HUES48 (cell line): Measurements from ENCODE around the gene NRCAM.
"Not testable (repeated sequence)": the region's sequence is repeated elsewhere in the genome, so short reads cannot be mapped to it uniquely, and the experiment has no call there.

Source experiments
- H3K27ac ChIP-seq: one replicate; pipeline ENCODE4 v1.7.0; 2013; ENCODE audit warnings: low read depth, low read length, inconsistent platforms
- H3K27me3 ChIP-seq: 2 replicates; pipeline ENCODE4 v1.6.1; 2013; ENCODE audit warnings: mild to moderate bottlenecking, low read length; ENCODE audit not compliant: control insufficient read depth, insufficient read depth
- H3K36me3 ChIP-seq: 2 replicates; pipeline ENCODE4 v1.6.1; 2013; ENCODE audit warnings: low read length; ENCODE audit not compliant: control insufficient read depth, insufficient read depth
- H3K4me1 ChIP-seq: 2 replicates; pipeline ENCODE4 v1.6.1; 2013; ENCODE audit warnings: mild to moderate bottlenecking, low read length; ENCODE audit not compliant: control insufficient read depth, insufficient read depth
- H3K4me3 ChIP-seq: 2 replicates; pipeline ENCODE4 v1.5.1; 2013; ENCODE audit warnings: mild to moderate bottlenecking, low read depth, low read length
- H3K9ac ChIP-seq: 2 replicates; pipeline ENCODE4 v1.6.1; 2013; ENCODE audit warnings: mild to moderate bottlenecking, low read depth, low read length, moderate library complexity
- H3K9me3 ChIP-seq: 2 replicates; pipeline ENCODE4 v1.6.1; 2013; ENCODE audit warnings: low read length; ENCODE audit not compliant: control insufficient read depth, insufficient read depth

NRCAM gene

DNA sequence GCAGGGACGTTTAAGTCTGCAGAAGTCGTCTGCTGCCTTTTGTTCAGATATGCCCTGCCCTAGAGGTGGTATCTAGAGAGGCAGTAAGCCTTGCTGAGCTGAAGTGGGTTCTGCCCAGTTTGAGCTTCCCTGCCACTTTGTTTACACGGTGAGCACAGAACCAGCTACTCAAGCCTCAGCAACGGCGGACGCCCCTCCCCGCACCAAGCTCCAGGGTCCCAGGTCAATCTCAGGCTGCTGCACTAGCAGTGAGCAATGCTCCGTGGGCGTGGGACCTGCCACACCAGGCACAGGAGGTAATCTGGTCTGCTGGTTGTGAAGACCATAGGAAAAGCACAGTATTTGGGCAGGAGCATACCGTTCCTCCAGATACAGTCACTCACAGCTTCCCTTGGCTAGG is 178.0 kb downstream of the NRCAM start:
- no peaks in the 10 kb centered on the region for H3K4me1 ChIP-seq
- H3K4me3 ChIP-seq, result no peak overlapping the region
- no peak overlapping the region for H3K27ac ChIP-seq
- H3K9me3 ChIP-seq, result no peaks in the 10 kb centered on the region
- H3K9ac ChIP-seq, result no peak overlapping the region
- H3K27me3 ChIP-seq, result no peaks in the 10 kb centered on the region
- no peaks in the 10 kb centered on the region for H3K36me3 ChIP-seq

GRCh38 chr7:108274447-108274846 is 181.8 kb downstream of the NRCAM start:
- H3K27ac ChIP-seq, H3K4me3 ChIP-seq, H3K9me3 ChIP-seq, H3K4me1 ChIP-seq, H3K9ac ChIP-seq, H3K36me3 ChIP-seq, H3K27me3 ChIP-seq: not testable (repeated sequence)

DNA sequence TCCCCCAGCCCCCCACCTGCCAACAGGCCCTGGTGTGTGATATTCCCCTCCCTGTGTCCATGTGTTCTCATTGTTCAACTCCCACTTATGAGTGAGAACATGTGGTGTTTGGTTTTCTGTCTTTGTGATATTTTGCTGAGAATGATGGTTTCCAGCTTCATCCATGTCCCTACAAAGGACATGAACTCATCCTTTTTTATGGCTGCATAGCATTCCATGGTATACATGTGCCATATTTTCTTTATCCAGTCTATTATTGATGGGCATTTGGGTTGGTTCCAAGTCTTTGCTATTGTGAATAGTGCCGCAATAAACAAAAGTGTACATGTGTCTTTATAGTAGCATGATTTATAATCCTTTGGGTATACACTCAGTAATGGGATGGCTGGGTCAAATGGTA is 183.3 kb downstream of the NRCAM start:
- H3K27me3 ChIP-seq, H3K36me3 ChIP-seq, H3K4me1 ChIP-seq, H3K9ac ChIP-seq, H3K4me3 ChIP-seq, H3K27ac ChIP-seq, H3K9me3 ChIP-seq: not testable (repeated sequence)

GRCh38 chr7:108270385-108271015 is 185.7 kb downstream of the NRCAM start:
- Histone ChIP-seq H3K9ac (no peak overlapping the region), H3K27me3 (no peaks in the 10 kb centered on the region), H3K27ac (no peak overlapping the region)

GRCh38 chr7:108268200-108268820 is 187.9 kb downstream of the NRCAM start:
- Histone ChIP-seq H3K27ac (no peak overlapping the region), H3K9me3 (no peaks in the 10 kb centered on the region), H3K4me1 (peaks cover 8% of the 10 kb centered on the region), H3K9ac (no peak overlapping the region), H3K36me3 (no peaks in the 10 kb centered on the region), H3K27me3 (no peaks in the 10 kb centered on the region), H3K4me3 (no peak overlapping the region)

More at GRCh38 chr7:108270385-108271015, 185.7 kb downstream of the NRCAM start:
- H3K9me3 ChIP-seq, result no peaks in the 10 kb centered on the region
- H3K4me1 ChIP-seq, result peaks cover 8% of the 10 kb centered on the region
- H3K36me3 ChIP-seq, result no peaks in the 10 kb centered on the region
- no peak overlapping the region for H3K4me3 ChIP-seq

DNA sequence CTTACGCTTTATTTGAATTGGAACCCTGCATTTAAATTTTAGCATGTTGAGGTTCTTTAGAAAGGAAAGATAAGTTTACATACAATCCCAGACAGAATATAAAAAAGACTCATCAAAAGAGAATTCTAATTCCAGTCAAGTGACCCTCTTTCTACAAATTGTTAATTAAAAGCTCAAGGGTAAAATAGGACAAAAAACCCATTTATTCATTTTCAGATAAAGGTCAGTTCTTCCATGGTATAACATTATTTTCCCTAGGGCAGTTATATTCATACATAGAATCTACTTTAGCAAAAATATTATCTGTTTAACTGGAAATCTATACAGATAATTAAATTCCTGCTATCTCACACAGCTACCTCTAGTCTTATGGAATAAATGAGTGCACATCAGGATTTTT is 188.6 kb downstream of the NRCAM start:
- Histone ChIP-seq H3K27me3 (no peaks in the 10 kb centered on the region), H3K27ac (no peak overlapping the region), H3K9ac (no peak overlapping the region), H3K9me3 (no peaks in the 10 kb centered on the region), H3K4me3 (no peak overlapping the region), H3K4me1 (peaks cover 8% of the 10 kb centered on the region), H3K36me3 (no peaks in the 10 kb centered on the region)

DNA sequence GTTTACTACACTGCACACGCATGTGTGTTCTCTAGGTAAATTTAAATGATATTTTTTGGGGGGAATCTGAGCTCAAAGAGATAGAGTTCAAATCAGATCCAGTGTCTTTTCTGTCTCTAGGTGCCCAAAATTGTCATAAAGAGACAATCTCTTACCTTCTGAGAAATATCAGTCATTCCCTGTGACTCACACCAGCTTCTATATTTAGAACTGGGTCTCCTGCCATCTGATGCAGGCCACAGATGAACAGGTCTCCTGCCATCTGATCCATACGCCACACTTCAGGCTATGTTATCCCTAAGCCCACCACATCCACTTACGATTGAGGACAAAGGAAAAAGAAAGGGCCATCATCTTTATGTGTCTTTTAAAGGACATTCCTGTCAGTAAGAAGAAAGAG is 189.7 kb downstream of the NRCAM start:
- no peak overlapping the region for H3K27ac ChIP-seq
- no peaks in the 10 kb centered on the region for H3K36me3 ChIP-seq
- H3K4me3 ChIP-seq, result no peak overlapping the region
- H3K9me3 ChIP-seq, result no peaks in the 10 kb centered on the region
- H3K27me3 ChIP-seq, result no peaks in the 10 kb centered on the region
- peaks cover 8% of the 10 kb centered on the region for H3K4me1 ChIP-seq
- H3K9ac ChIP-seq, result no peak overlapping the region

- Histone ChIP-seq H3K27ac (no peak overlapping the region), H3K9me3 (no peaks in the 10 kb centered on the region), H3K27me3 (no peaks in the 10 kb centered on the region), H3K9ac (no peak overlapping the region), H3K4me3 (no peak overlapping the region), H3K36me3 (no peaks in the 10 kb centered on the region), H3K4me1 (peaks cover 8% of the 10 kb centered on the region)
Observed at GRCh38 chr7:108266035-108266434, 190.2 kb downstream of the NRCAM start.

- Histone ChIP-seq H3K4me3 (no peak overlapping the region), H3K4me1 (peaks cover 8% of the 10 kb centered on the region), H3K9ac (no peak overlapping the region), H3K36me3 (no peaks in the 10 kb centered on the region), H3K9me3 (no peaks in the 10 kb centered on the region), H3K27ac (no peak overlapping the region), H3K27me3 (no peaks in the 10 kb centered on the region)
Observed at GRCh38 chr7:108265007-108265406, 191.2 kb downstream of the NRCAM start.

DNA sequence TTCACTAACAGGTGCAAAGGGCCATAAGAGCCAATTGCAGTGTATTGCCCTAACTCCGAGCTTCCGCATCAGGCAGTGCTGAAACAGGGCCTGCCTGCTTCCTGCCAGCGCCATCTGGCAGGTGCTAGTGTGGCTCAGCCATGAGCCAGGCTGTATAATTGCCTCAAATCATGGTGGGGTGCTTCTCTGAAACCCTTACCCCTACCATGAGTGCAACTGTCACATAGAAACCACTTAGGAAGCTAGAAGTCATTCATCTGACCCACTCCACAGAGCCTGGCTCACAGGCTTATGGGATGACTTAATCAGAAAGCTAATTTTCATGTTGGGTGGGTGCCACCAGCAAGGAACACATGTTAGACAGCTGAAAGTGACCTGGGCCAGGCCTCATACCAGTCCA is 192.8 kb downstream of the NRCAM start:
- Histone ChIP-seq H3K9ac (no peak overlapping the region), H3K27ac (no peak overlapping the region), H3K27me3 (no peaks in the 10 kb centered on the region), H3K4me1 (no peaks in the 10 kb centered on the region), H3K36me3 (no peaks in the 10 kb centered on the region), H3K4me3 (no peak overlapping the region), H3K9me3 (no peaks in the 10 kb centered on the region)

DNA sequence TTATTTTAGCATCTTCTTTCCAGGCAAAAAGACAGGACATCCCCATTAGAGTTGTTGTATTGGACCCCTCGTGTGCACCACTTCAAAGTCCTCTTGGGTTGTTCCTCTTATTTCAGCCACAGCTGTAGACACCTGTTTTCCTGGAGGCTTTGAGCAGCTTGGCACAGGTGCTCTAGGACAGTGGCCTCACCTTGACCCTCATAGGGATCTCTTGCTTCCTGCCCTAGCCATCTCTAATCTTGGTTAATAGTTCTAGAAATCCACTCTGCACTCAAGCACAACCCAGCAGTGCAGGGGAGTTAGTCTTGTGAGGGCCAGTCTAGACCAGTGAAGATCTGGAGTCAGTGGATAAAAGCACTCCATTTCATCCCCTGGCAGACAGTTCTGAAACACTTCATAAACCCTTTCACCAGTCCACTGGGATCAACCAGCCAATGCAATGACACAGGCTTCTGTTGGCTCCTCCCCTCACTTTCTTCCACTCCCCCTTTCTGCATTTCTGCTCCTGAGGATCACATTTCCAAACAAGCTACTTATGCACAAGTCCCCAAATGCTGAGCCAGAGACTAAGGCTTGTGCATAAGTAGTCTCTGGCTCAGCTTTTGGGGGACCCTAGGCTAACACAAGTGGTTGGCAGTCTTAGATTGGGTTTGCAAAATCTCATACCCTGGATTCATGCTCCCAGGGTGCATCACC is 194.5 kb downstream of the NRCAM start:
- Histone ChIP-seq H3K27me3 (no peaks in the 10 kb centered on the region), H3K4me3 (no peak overlapping the region), H3K27ac (no peak overlapping the region), H3K9me3 (no peaks in the 10 kb centered on the region), H3K4me1 (no peaks in the 10 kb centered on the region), H3K36me3 (no peaks in the 10 kb centered on the region), H3K9ac (no peak overlapping the region)
